Parathyroid adenoma (tissue), 2 donors: ENCODE data around the gene PSME4.
A peak's percentile ranks its signal among the peaks of the same experiment; 100 is the strongest.

Experiments
- H2AFZ ChIP-seq: fragments of 300-600 bp; sonication (generic); one replicate; pipeline ENCODE4 v1.7.0; 2017; ENCODE audit warnings: antibody characterized with exemption, mild to moderate bottlenecking
- H3K27ac ChIP-seq: fragments of 300-600 bp; sonication (generic); one replicate; pipeline ENCODE4 v1.7.0; 2017
- H3K27me3 ChIP-seq: fragments of 300-600 bp; sonication (generic); one replicate; pipeline ENCODE4 v1.7.0; 2017; ENCODE audit warnings: low read length; ENCODE audit not compliant: control insufficient read depth, insufficient read depth
- H3K36me3 ChIP-seq: fragments of 300-600 bp; sonication (generic); one replicate; pipeline ENCODE4 v1.7.0; 2017; ENCODE audit warnings: low read length; ENCODE audit not compliant: control insufficient read depth, insufficient read depth
- H3K4me1 ChIP-seq: fragments of 300-600 bp; sonication (generic); one replicate; pipeline ENCODE4 v1.7.0; 2017; ENCODE audit warnings: control low read depth
- H3K4me2 ChIP-seq: fragments of 300-600 bp; sonication (generic); one replicate; pipeline ENCODE4 v1.7.0; 2017; ENCODE audit warnings: low read length
- H3K4me3 ChIP-seq: fragments of 300-600 bp; sonication (generic); one replicate; pipeline ENCODE4 v1.7.0; 2017; ENCODE audit warnings: low read depth, low read length
- H3K79me2 ChIP-seq: fragments of 300-600 bp; sonication (generic); one replicate; pipeline ENCODE4 v1.7.0; 2017; ENCODE audit warnings: control low read depth
- H3K9ac ChIP-seq: fragments of 300-600 bp; sonication (generic); one replicate; pipeline ENCODE4 v1.7.0; 2017; ENCODE audit warnings: mild to moderate bottlenecking
- H3K9me3 ChIP-seq: fragments of 300-600 bp; sonication (generic); one replicate; pipeline ENCODE4 v1.7.0; 2017; ENCODE audit warnings: low read length; ENCODE audit not compliant: control insufficient read depth
- TF ChIP-seq, protein P1 (sequence below): fragments of 300-600 bp; sonication (generic); IDR thresholded peaks from one replicate; pipeline ENCODE4 v1.7.0; 2017; ENCODE audit warnings: antibody characterized with exemption, mild to moderate bottlenecking
- donor health status: primary hyperparathyroidism.

PSME4 gene

DNA sequence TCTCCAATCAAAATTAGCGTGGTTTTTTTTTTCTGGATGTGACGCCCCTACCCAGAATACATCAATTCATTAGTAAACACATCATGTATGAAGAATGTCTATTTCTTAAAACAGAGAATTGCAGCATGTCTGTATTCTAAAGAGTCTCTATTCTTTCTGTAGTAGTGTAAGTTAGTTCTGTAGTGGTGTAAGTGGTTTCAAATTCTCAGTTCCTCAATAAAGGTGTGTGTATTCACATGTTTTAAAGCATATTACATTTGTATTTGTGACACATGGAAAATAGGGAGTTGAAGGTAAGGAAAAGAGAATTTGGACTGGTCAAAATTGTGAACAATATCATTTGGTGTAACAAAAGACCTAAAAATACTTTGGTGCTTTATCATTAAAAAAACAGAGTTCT is 103.0 kb downstream of the PSME4 start:
- Histone ChIP-seq H3K79me2 (no peaks in the 10 kb centered on the region), H3K36me3 (no peaks in the 10 kb centered on the region), H3K27ac (no peak overlapping the region), H3K4me2 (no peak overlapping the region), H3K9ac (no peak overlapping the region), H3K9me3 (no peaks in the 10 kb centered on the region), H3K27me3 (no peaks in the 10 kb centered on the region), H2AFZ (no peak overlapping the region), H3K4me1 (peaks cover 5% of the 10 kb centered on the region), H3K4me3 (no peak overlapping the region)
- TF ChIP-seq, protein P1, sequence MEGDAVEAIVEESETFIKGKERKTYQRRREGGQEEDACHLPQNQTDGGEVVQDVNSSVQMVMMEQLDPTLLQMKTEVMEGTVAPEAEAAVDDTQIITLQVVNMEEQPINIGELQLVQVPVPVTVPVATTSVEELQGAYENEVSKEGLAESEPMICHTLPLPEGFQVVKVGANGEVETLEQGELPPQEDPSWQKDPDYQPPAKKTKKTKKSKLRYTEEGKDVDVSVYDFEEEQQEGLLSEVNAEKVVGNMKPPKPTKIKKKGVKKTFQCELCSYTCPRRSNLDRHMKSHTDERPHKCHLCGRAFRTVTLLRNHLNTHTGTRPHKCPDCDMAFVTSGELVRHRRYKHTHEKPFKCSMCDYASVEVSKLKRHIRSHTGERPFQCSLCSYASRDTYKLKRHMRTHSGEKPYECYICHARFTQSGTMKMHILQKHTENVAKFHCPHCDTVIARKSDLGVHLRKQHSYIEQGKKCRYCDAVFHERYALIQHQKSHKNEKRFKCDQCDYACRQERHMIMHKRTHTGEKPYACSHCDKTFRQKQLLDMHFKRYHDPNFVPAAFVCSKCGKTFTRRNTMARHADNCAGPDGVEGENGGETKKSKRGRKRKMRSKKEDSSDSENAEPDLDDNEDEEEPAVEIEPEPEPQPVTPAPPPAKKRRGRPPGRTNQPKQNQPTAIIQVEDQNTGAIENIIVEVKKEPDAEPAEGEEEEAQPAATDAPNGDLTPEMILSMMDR = no peak

DNA sequence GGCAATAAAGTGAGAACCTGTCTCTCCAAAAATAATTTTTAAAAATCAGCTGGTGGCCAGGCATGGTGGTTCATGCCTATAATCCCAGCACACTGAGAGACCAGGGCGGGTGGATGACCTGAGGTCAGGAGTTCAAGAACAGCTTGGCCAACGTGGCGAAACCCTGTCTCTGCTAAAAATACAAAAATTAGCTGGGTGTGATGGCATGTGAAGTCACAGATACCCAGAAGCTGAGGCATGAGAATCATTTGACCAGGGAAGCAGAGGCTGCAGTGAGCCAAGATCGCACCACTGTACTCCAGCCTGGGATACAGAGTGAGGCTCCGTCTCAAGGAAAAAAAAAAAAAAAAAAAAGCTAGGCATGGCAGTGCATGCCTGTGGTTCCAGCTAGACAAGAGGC is 103.6 kb downstream of the PSME4 start:
- Histone ChIP-seq H3K27ac (no peak overlapping the region), H3K9me3 (no peaks in the 10 kb centered on the region), H3K27me3 (no peaks in the 10 kb centered on the region), H3K36me3 (no peaks in the 10 kb centered on the region), H3K79me2 (no peaks in the 10 kb centered on the region), H3K4me2 (no peak overlapping the region), H2AFZ (no peak overlapping the region), H3K9ac (no peak overlapping the region), H3K4me1 (peaks cover 5% of the 10 kb centered on the region), H3K4me3 (no peak overlapping the region)
- TF ChIP-seq, protein P1 = no peak

DNA sequence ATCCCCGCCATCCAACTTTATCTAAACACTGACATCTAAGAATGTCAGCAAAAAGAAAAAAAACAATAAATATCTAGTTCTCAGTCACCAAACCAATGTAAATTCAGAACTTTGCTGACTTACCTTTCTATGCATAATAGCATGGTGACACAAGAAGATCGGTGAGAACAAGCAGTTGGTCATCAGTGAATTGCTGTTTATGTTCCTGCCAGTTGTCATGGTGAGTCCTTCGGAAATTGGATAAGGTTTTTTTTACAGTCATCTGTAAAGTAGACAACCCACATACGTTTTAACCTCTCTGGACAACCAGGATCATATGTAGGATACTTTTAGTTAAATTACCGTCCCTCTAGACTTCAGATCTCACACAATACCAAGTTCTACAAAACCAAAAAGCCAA is 104.8 kb downstream of the PSME4 start:
- TF ChIP-seq, protein P1 = no peak
- Histone ChIP-seq H2AFZ (no peak overlapping the region), H3K27ac (peak overlapping the region; percentile 22), H3K9me3 (no peaks in the 10 kb centered on the region), H3K4me3 (no peak overlapping the region), H3K79me2 (no peaks in the 10 kb centered on the region), H3K4me2 (peak overlapping the region; percentile 29), H3K4me1 (peaks cover 5% of the 10 kb centered on the region), H3K27me3 (no peaks in the 10 kb centered on the region), H3K36me3 (no peaks in the 10 kb centered on the region), H3K9ac (no peak overlapping the region)

DNA sequence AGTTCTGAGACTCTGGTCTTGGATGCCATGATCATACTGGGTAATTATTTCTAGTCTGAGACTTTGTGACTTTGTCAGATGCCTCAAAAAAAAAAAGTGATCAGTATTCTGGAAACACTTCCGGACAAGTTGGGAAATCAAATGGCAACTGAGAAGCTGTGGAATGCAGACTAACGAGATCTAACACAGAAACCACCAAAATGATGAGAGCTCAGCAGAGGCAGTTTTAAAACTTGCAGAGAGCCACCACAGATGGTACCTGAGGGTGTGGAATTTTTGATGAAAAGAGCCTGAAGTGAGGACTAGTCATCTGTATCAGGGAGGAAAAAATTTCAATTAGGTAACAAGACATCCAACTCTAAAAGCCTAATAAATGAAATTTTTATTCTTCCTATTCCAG is 105.5 kb downstream of the PSME4 start:
- no peak overlapping the region for H3K4me3 ChIP-seq
- TF ChIP-seq, protein P1 = no peak
- H3K27me3 ChIP-seq = no peaks in the 10 kb centered on the region
- peaks cover 5% of the 10 kb centered on the region for H3K4me1 ChIP-seq
- no peak overlapping the region for H2AFZ ChIP-seq
- H3K36me3 ChIP-seq = no peaks in the 10 kb centered on the region
- peak overlapping the region; percentile 29 for H3K4me2 ChIP-seq
- H3K79me2 ChIP-seq = no peaks in the 10 kb centered on the region
- H3K9me3 ChIP-seq = no peaks in the 10 kb centered on the region
- no peak overlapping the region for H3K9ac ChIP-seq
- peak overlapping the region; percentile 22 for H3K27ac ChIP-seq

GRCh38 chr2:53863538-53864227 is 107.1 kb downstream of the PSME4 start:
- no peak overlapping the region for H3K4me3 ChIP-seq
- TF ChIP-seq, protein P1 = no peak
- no peak overlapping the region for H2AFZ ChIP-seq
- H3K79me2 ChIP-seq = no peaks in the 10 kb centered on the region
- H3K9ac ChIP-seq = no peak overlapping the region
- no peak overlapping the region for H3K27ac ChIP-seq
- H3K4me2 ChIP-seq = no peak overlapping the region
- H3K27me3 ChIP-seq = no peaks in the 10 kb centered on the region
- no peaks in the 10 kb centered on the region for H3K36me3 ChIP-seq
- peaks cover 5% of the 10 kb centered on the region for H3K4me1 ChIP-seq
- H3K9me3 ChIP-seq = no peaks in the 10 kb centered on the region
